K562 (cell line): ENCODE measurements around the gene MXD3. TPM values are rescaled to one million over a fixed set of nuclear protein-coding genes. Genes with fewer than 3 reads are reported as not detected.

Experiments used
- AFF1 ChIP-seq, 2 experiments: fragments of 450-650 bp; IDR thresholded peaks; 2 replicates each; pipeline ENCODE4 v1.6.1; 2018; ENCODE audit warnings: mild to moderate bottlenecking in 2 of 2, low read depth in 1 of 2; ENCODE audit not compliant: partially characterized antibody in 2 of 2
- BCOR ChIP-seq: fragments of 450-650 bp; IDR thresholded peaks from 2 replicates; pipeline ENCODE4 v1.6.1; 2016
- CBFA2T2 ChIP-seq: fragments of 450-650 bp; conservative IDR thresholded peaks from 2 replicates; pipeline ENCODE4 v1.6.1; 2017; ENCODE audit warnings: mild to moderate bottlenecking
- CHD2 ChIP-seq: IDR thresholded peaks from 2 replicates; pipeline ENCODE4 v1.6.1; 2011; ENCODE audit warnings: low read depth, low read length
- CREB5 ChIP-seq: fragments of 250-450 bp; sonication (Bioruptor Pico); IDR thresholded peaks from 2 replicates; pipeline ENCODE4 v1.5.0; 2020; ENCODE audit warnings: mild to moderate bottlenecking
- ESRRB ChIP-seq: fragments of 250-450 bp; sonication (Bioruptor Pico); IDR thresholded peaks from 2 replicates; pipeline ENCODE4 v1.5.0; 2020; ENCODE audit warnings: mild to moderate bottlenecking, moderate library complexity, borderline replicate concordance
- FOXK2 ChIP-seq, 2 experiments: fragments of 450-650 bp; IDR thresholded peaks in 1 of 2; conservative IDR thresholded peaks in 1 of 2; 2 replicates each; pipeline ENCODE4 v1.6.1; 2016; ENCODE audit warnings: low read depth in 2 of 2, mild to moderate bottlenecking in 1 of 2
- HDAC8 ChIP-seq: fragments of 450-650 bp; IDR thresholded peaks from 2 replicates; pipeline ENCODE4 v1.6.1; 2016; ENCODE audit warnings: mild to moderate bottlenecking, missing genetic modification characterization, moderate library complexity, missing compliant biosample characterization
- MAFF ChIP-seq: IDR thresholded peaks from 2 replicates; pipeline ENCODE4 v1.6.1; 2012; ENCODE audit warnings: low read length, improper control_type of control experiment
- MAZ ChIP-seq, 2 experiments: fragments of 450-650 bp in 1 of 2; sonication (generic) in 1 of 2; formaldehyde crosslinking; IDR thresholded peaks in 1 of 2; conservative IDR thresholded peaks in 1 of 2; 2 replicates each; pipeline versions ENCODE4 v1.4.0 to v1.5.0; 2020; ENCODE audit warnings: mild to moderate bottlenecking in 1 of 2, missing genetic modification reagents in 1 of 2
- MTF1 ChIP-seq: fragments of 250-450 bp; sonication (Bioruptor Pico); IDR thresholded peaks from 2 replicates; pipeline ENCODE4 v1.9.0; 2021; ENCODE audit warnings: moderate library complexity, mild to moderate bottlenecking, inconsistent platforms, borderline replicate concordance
- NRF1 ChIP-seq, 2 experiments: fragments of 450-650 bp; IDR thresholded peaks in 1 of 2; conservative IDR thresholded peaks in 1 of 2; 2 replicates each; pipeline ENCODE4 v1.6.1; 2014; ENCODE audit warnings: mild to moderate bottlenecking in 2 of 2
- TAF1 ChIP-seq: IDR thresholded peaks from 2 replicates; pipeline ENCODE4 v1.6.1; 2011; ENCODE audit warnings: mild to moderate bottlenecking, low read length, moderate library complexity; ENCODE audit not compliant: insufficient read depth, control insufficient read depth, severe bottlenecking; ENCODE audit errors: extremely low read depth
- TCF3 ChIP-seq: sonication (generic); formaldehyde crosslinking; IDR thresholded peaks from 2 replicates; pipeline ENCODE4 v1.4.0; 2020; ENCODE audit warnings: mild to moderate bottlenecking, missing genetic modification reagents
- U2AF1 ChIP-seq: fragments of 200-400 bp; formaldehyde crosslinking; optimal IDR thresholded peaks from 2 replicates; pipeline ENCODE3; 2017; ENCODE audit warnings: mild to moderate bottlenecking, low read depth, low read length, moderate library complexity
- ZBED1 ChIP-seq: IDR thresholded peaks from 2 replicates; pipeline ENCODE4 v1.6.1; 2014
- ZBTB33 ChIP-seq: sonication (generic); formaldehyde crosslinking; IDR thresholded peaks from 2 replicates; pipeline ENCODE4 v1.8.1; 2023; ENCODE audit warnings: mild to moderate bottlenecking, missing genetic modification reagents
- ZNF12 ChIP-seq: sonication (generic); formaldehyde crosslinking; IDR thresholded peaks from 2 replicates; pipeline ENCODE4 v1.4.0; 2020; ENCODE audit warnings: mild to moderate bottlenecking, missing genetic modification reagents
- ZNF121 ChIP-seq: sonication (generic); formaldehyde crosslinking; conservative IDR thresholded peaks from 2 replicates; pipeline ENCODE4 v1.8.0; 2022; ENCODE audit warnings: missing genetic modification reagents
- ZNF280B ChIP-seq: fragments of 250-450 bp; sonication (Bioruptor Pico); IDR thresholded peaks from 2 replicates; pipeline ENCODE4 v1.5.1; 2021; ENCODE audit warnings: mild to moderate bottlenecking
- ZNF785 ChIP-seq: fragments of 250-450 bp; sonication (Bioruptor Pico); IDR thresholded peaks from 2 replicates; pipeline ENCODE4 v1.4.0; 2020; ENCODE audit warnings: mild to moderate bottlenecking
- polyA plus RNA-seq, 8 experiments: library from polyadenylated mRNA; depleted of rRNA in 4 of 8; stranded (reverse) in 5 of 8; unstranded in 3 of 8; fragments of >200 nt; fragmentation: Nextera tagmentation in 2 of 8; fragmentation: Illumina TruSeq in 1 of 8; extraction: Ambion mirVana in 2 of 8; extraction: Trizol in 1 of 8; gene quantifications; 2 replicates each; pipeline versions ENCODE4 v1.2.1 to v1.2.3, GENCODE V29; 2011 to 2014; ENCODE audit warnings: inconsistent platforms in 1 of 8, missing spikeins in 1 of 8
- total RNA-seq, 7 experiments: library from RNA; depleted of rRNA in 6 of 7; stranded (reverse); fragments of >200 nt in 6 of 7; fragmentation: Illumina TruSeq in 2 of 7; extraction: Trizol in 2 of 7; gene quantifications; 2 replicates each; pipeline versions ENCODE4 v1.2.1 to v1.2.3, GENCODE V29; 2011 to 2021; ENCODE audit warnings: low replicate concordance in 1 of 7

The MXD3 gene
- total and polyA plus RNA-seq, 9 of the 15 experiments (the other 6 are each of a cell fraction or from before 2014, with no cell fraction given), result 0.28 to 24.8 (median 4.5) TPM

GRCh38 chr5:177320879-177321278 lies 9.2 kb upstream of the MXD3 start (continued):
- TF ChIP-seq ZBTB33 (CRISPR knock-in tag) (no peak), ZNF121 (CRISPR knock-in tag) (no peak), NRF1 (conservative IDR thresholded peaks at IDR 0.05 in 1 of 2, IDR thresholded peaks at IDR 0.05 in 1 of 2) (peak in 1 of 2 experiments; percentile 29; a peak in 1 of 4 replicates), CHD2 (no peak), ZNF785 (CRISPR knock-in tag) (no peak), CREB5 (CRISPR knock-in tag) (no peak), U2AF1 (no peak), MAZ (CRISPR knock-in tag; conservative IDR thresholded peaks at IDR 0.05 in 1 of 2, IDR thresholded peaks at IDR 0.05 in 1 of 2) (no peak), TAF1 (no peak), ESRRB (no peak), TCF3 (CRISPR knock-in tag) (no peak), HDAC8 (tag) (no peak), AFF1 (IDR thresholded peaks at IDR 0.05; ENCODE audit: low read depth in 1 of 2, partially characterized antibody in 2 of 2) (no peak), ZNF280B (CRISPR knock-in tag) (no peak), CBFA2T2 (no peak), MAFF (peak; percentile 29; the same call in 1 of the 2 replicates), BCOR (no peak), ZNF12 (CRISPR knock-in tag) (peak; percentile 68), MTF1 (no peak), FOXK2 (conservative IDR thresholded peaks at IDR 0.05 in 1 of 2, IDR thresholded peaks at IDR 0.05 in 1 of 2; ENCODE audit: low read depth in 2 of 2) (no peak), ZBED1 (no peak)
